Ecto neural progenitor cell (in vitro differentiated cells): ENCODE data around the gene HSD11B2.

Experiments used
- DNase-seq: peaks from one replicate; pipeline ENCODE4 v3.0.0-alpha.2; 2018; ENCODE audit warnings: low spot score

Gene HSD11B2

DNA sequence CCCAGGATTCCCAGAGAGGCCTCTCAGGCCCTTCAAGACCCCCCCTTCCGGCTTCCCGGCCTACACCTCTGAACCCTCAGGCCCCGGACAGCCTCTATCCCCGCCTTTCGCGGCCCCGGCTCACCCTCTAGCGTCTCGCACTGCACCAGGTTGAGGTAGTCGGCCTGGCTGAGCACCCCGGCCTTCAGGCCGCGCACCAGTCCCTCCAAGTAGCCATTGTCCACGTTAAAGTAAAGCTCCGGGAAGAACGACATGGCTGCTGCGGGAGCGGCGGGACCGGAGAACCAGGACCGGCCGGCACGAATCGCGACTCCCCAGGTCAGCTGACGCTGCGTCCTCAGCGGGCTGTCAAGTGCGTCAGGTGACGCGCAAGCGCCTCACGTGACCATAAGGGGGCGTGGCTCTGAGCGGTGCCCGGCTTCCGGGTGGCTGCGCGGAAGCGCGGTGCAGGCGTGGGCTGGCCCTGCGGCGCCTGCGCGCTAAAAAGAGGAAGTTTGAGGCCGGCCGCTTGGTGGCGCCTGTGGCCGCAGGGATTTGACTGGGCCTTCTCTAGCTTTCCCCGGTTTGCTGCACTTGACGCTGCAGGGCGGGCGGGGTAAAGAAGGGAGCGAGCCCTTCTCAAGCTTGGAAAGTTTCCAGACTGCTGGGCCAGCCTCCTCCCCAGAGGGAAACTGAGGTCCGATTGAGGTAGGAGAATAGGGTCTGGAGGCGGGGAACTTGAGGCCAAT lies 50.1 kb downstream of the HSD11B2 start, which contains the start of gene ATP6V0D1:
TSS of gene ATP6V0D1 (minus strand) at position 325 of the 728 bp plus-strand sequence. CDS start at position 254, 71 bp downstream.
- DNase-seq, result peak; percentile 99

DNA sequence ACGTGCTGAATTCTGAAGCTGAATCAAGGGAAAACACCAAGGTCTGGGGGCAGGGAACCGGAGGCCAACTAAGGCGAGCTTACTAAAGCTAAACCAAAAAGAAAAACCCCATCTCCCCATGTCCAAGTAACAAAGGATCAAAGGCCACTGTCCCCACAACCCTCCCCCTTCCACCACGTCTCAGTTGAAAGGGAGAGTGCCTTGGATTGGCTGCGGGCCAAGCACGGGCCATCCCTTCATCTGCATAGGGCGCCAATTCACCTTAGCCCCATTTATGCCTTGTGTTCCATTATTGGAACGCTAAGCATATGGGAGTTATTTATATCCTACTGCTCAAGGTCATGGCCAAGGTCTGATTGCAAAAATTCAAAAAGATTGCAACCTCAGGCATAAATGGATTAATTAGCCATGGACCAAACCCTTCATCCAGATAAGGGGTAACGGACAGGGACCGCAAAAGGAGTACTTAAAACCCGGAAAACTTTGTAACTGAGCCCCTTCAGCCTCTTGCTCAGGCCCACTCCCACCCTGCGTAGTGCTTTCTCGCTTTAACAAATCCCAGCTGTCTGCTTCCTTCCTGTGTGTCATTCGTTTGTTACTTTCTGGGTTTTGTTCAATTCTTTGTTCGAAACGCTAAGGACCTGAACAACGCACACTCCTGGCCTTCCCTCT lies 50.8 kb downstream of the HSD11B2 start:
- DNase-seq, result no peak

DNA sequence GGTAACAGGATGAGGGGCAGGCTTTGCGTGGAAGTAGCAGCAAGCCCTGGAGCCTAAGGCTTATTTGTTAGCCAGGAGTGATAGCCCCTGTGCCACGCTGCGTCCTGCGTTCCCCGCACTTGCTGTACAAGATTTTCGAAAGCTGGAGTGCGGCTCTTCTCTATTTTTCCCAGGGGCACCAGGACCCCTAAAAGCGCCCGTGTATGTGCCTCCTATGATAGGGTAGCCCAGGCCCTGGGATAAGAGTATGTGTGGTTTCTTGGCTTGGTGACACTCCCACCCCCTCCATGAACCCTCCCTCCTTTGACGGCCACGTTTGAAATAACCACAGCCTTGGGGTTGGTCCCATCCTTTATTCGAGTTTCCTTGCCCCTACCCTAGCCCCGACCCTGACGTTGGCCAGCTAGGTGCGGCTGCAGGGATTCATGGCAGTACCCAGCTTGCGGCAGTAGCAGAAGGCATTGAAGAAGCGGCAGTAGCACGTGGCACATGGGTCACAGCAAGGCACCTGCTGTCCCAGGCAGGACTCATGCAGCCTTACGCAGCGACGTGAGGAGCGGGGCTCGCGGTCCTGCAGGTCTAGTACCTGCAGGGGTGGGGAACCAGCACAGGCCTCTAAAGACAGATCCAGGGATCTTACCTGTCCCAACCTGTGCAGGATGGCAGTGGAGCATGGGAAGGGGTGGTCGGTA lies 51.5 kb downstream of the HSD11B2 start:
- no peak for DNase-seq

DNA sequence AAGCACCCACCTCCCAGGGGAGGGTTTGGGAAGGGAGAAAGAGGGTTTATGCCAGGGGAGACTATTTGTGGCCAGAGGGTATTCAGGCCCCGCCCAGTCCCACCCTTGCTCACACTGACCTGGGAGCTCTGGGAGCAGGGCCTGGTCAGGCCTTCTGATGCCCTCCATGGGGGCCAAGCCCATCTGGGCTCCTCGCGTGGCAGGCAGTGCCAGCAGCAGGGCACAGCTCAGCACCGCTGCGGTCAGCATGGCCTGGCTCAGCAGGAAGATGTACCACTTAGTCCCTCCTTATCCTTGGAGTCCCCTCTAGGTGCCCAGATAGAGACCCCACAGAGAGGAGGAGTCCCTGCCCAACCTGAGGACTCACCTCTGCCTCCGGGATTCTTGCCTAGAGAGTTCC lies 52.2 kb downstream of the HSD11B2 start, which contains the start of gene AGRP:
TSS of gene AGRP (minus strand) at position 398 of the 400 bp plus-strand sequence. CDS start at position 249, 149 bp downstream.
- DNase-seq, result no peak

GRCh38 chr16:67483731-67484525 lies 53.0 kb downstream of the HSD11B2 start:
- DNase-seq, result no peak

- no peak for DNase-seq
These were observed 55.9 kb downstream of the HSD11B2 start for GRCh38 chr16:67486805-67487204.
